ENCODE measurements around the gene CAMK2D. TPM values are rescaled to one million over a fixed set of nuclear protein-coding genes. Genes with fewer than 3 reads are reported as not detected.

Gene CAMK2D
- total RNA-seq, 1 experiment from 2014 or later = 9.0 TPM

GRCh38 chr4:113745711-113746110 lies 15.8 kb downstream of the CAMK2D start:
- H3K9me3 ChIP-seq (ENCODE audit: control insufficient read depth, low read depth, low read length) = no peaks in the 10 kb centered on the region

More at GRCh38 chr4:113745711-113746110, 15.8 kb downstream of the CAMK2D start:
- Histone ChIP-seq H4K5ac (ENCODE audit: insufficient read length, low read depth, low read length) (no peak overlapping the region), H3K4ac (ENCODE audit: low read depth, low read length) (no peak overlapping the region), H4K91ac (ENCODE audit: insufficient read length, low read depth, low read length) (no peak overlapping the region), H2BK20ac (ENCODE audit: low read depth, low read length, poor library complexity, severe bottlenecking) (no peak overlapping the region), H3K27me3 (ENCODE audit: insufficient read depth, low read length) (no peaks in the 10 kb centered on the region), H2BK15ac (ENCODE audit: low read depth, low read length) (no peak overlapping the region), H3K14ac (ENCODE audit: insufficient read depth, low read length) (no peak overlapping the region), H2AFZ (ENCODE audit: low read length) (no peak overlapping the region), H2AK5ac (ENCODE audit: insufficient read length, low read length) (no peak overlapping the region), H3K18ac (ENCODE audit: insufficient read length, low read depth, low read length) (no peak overlapping the region), H4K8ac (replicated peaks; ENCODE audit: insufficient read length, low read depth, low read length) (no peak overlapping the region), H3K23ac (ENCODE audit: insufficient read length, low read depth, low read length) (no peak overlapping the region), H4K20me1 (ENCODE audit: control insufficient read depth, insufficient read depth, insufficient read length) (no peaks in the 10 kb centered on the region), H3K27ac (ENCODE audit: insufficient read length, low read depth, low read length) (no peak overlapping the region), H3T11ph (ENCODE audit: low read length) (no peak overlapping the region), H3K4me2 (ENCODE audit: insufficient read depth, insufficient read length, low read length) (no peak overlapping the region), H3K79me2 (ENCODE audit: insufficient read depth, low read length) (no peaks in the 10 kb centered on the region), H3K9ac (ENCODE audit: extremely low read depth, insufficient read length, low read length) (no peak overlapping the region), H3K23me2 (ENCODE audit: insufficient read length, low read depth, low read length, poor library complexity, severe bottlenecking) (no peaks in the 10 kb centered on the region), H2BK12ac (ENCODE audit: insufficient read length, low read depth, low read length) (no peak overlapping the region), H3K4me1 (ENCODE audit: insufficient read depth, low read length) (no peaks in the 10 kb centered on the region), H2BK120ac (ENCODE audit: low read depth, low read length, poor library complexity, severe bottlenecking) (no peak overlapping the region), H3K56ac (ENCODE audit: insufficient read length, low read depth, low read length) (no peak overlapping the region), H3K79me1 (ENCODE audit: insufficient read depth, low read depth, low read length, poor library complexity, severe bottlenecking) (no peaks in the 10 kb centered on the region), H2BK5ac (ENCODE audit: insufficient read length, low read length) (no peak overlapping the region)
- TF ChIP-seq CTCF (conservative IDR thresholded peaks at IDR 0.05) = no peak
- H3K4me3 Mint-ChIP-seq = no peak overlapping the region
- DNase-seq = no peak
- H3K9me3 Mint-ChIP-seq = no peaks in the 10 kb centered on the region
- peaks cover 0 to under 1% (median 0%) of the 10 kb centered on the region in 3 experiments; a peak in 1 of 7 replicates for H3K36me3 Mint-ChIP-seq (ENCODE audit: insufficient read depth in 1 of 3, low read depth in 3 of 3)
- H3K27ac Mint-ChIP-seq = 0 out of 7 replicates have a peak overlapping the region, but pooled peaks of 1 of the 3 experiments have one; percentile 62
- H3K27me3 Mint-ChIP-seq (ENCODE audit: low read depth) = no peaks in the 10 kb centered on the region
- H3K4me1 Mint-ChIP-seq = no peaks in the 10 kb centered on the region
- WGBS (ENCODE audit: extremely low coverage, insufficient read length, low lambda C conversion rate) = no CpG with 5 or more reads among the region's 2 CpGs
